Common myeloid progenitor, CD34-positive (primary cell): Measurements from ENCODE around the gene NOTUM.
A peak's percentile ranks its signal among the peaks of the same experiment; 100 is the strongest.

Experiments used
- CTCF ChIA-PET: fragments of 350-600 bp; sonication (Branson Sonifier 250); formaldehyde crosslinking; loops from one replicate; lab custom pipeline; 2021; ENCODE audit warnings: antibody characterized with exemption; lab: Charles Lee
- POLR2A ChIA-PET: fragments of 350-600 bp; sonication (Branson Sonifier 250); formaldehyde crosslinking; loops from one replicate; lab custom pipeline; 2021; ENCODE audit warnings: antibody characterized with exemption; lab: Charles Lee
- DNase-seq, 3 donors: peaks; one replicate each; pipeline versions ENCODE4 v3.0.0 to v3.0.0-alpha.2; 2013
- H3K27ac ChIP-seq, 2 experiments: 1 replicate in 1 of 2; 2 replicates in 1 of 2; pipeline ENCODE4 v1.7.0; 2013; ENCODE audit warnings: inconsistent platforms in 2 of 2, low read length in 2 of 2, mild to moderate bottlenecking in 2 of 2, low read depth in 1 of 2, moderate library complexity in 1 of 2; ENCODE audit not compliant: severe bottlenecking in 2 of 2, insufficient read depth in 1 of 2, poor library complexity in 1 of 2
- H3K27me3 ChIP-seq, 5 experiments: replicated peaks in 2 of 5; 1 replicate in 3 of 5; 2 replicates in 2 of 5; pipeline versions ENCODE4 v1.6.1 to v1.7.0; 2013; ENCODE audit warnings: low read length in 4 of 5, mild to moderate bottlenecking in 2 of 5, moderate library complexity in 2 of 5, inconsistent platforms in 1 of 5; ENCODE audit not compliant: insufficient read depth in 5 of 5, control insufficient read depth in 4 of 5
- H3K36me3 ChIP-seq, 4 experiments: 1 replicate in 2 of 4; 2 replicates in 2 of 4; pipeline versions ENCODE4 v1.6.1 to v1.7.0; 2013; ENCODE audit warnings: low read length in 3 of 4, control low read depth in 1 of 4, mild to moderate bottlenecking in 1 of 4; ENCODE audit not compliant: control insufficient read depth in 4 of 4, insufficient read depth in 4 of 4
- H3K4me1 ChIP-seq, 4 experiments: 1 replicate in 3 of 4; 2 replicates in 1 of 4; pipeline versions ENCODE4 v1.6.1 to v1.7.1; 2013; ENCODE audit warnings: low read length in 3 of 4, mild to moderate bottlenecking in 3 of 4, control low read depth in 1 of 4, inconsistent platforms in 1 of 4, moderate library complexity in 1 of 4; ENCODE audit not compliant: control insufficient read depth in 4 of 4, insufficient read depth in 4 of 4; ENCODE audit errors: control extremely low read depth in 1 of 4
- H3K4me3 ChIP-seq, 7 experiments: 1 replicate in 4 of 7; 2 replicates in 3 of 7; pipeline versions ENCODE4 v1.5.1 to v1.7.0; 2013; ENCODE audit warnings: mild to moderate bottlenecking in 7 of 7, low read length in 6 of 7, moderate library complexity in 6 of 7, inconsistent platforms in 2 of 7, low read depth in 2 of 7, control low read depth in 1 of 7; ENCODE audit not compliant: insufficient read depth in 4 of 7, control insufficient read depth in 1 of 7; ENCODE audit errors: extremely low read depth in 1 of 7
- H3K9me3 ChIP-seq, 5 experiments: 1 replicate in 4 of 5; 2 replicates in 1 of 5; pipeline versions ENCODE4 v1.6.1 to v1.7.1; 2013; ENCODE audit warnings: low read length in 4 of 5, mild to moderate bottlenecking in 2 of 5, inconsistent platforms in 1 of 5, low read depth in 1 of 5, moderate library complexity in 1 of 5; ENCODE audit not compliant: control insufficient read depth in 4 of 5, insufficient read depth in 2 of 5; ENCODE audit errors: control extremely low read depth in 1 of 5
- WGBS: methylation state at CpG from one replicate; pipeline ENCODE4 v1.1.5; 2013; ENCODE audit not compliant: insufficient coverage; 5-methylcytosine and 5-hydroxymethylcytosine counted together

The NOTUM gene

DNA sequence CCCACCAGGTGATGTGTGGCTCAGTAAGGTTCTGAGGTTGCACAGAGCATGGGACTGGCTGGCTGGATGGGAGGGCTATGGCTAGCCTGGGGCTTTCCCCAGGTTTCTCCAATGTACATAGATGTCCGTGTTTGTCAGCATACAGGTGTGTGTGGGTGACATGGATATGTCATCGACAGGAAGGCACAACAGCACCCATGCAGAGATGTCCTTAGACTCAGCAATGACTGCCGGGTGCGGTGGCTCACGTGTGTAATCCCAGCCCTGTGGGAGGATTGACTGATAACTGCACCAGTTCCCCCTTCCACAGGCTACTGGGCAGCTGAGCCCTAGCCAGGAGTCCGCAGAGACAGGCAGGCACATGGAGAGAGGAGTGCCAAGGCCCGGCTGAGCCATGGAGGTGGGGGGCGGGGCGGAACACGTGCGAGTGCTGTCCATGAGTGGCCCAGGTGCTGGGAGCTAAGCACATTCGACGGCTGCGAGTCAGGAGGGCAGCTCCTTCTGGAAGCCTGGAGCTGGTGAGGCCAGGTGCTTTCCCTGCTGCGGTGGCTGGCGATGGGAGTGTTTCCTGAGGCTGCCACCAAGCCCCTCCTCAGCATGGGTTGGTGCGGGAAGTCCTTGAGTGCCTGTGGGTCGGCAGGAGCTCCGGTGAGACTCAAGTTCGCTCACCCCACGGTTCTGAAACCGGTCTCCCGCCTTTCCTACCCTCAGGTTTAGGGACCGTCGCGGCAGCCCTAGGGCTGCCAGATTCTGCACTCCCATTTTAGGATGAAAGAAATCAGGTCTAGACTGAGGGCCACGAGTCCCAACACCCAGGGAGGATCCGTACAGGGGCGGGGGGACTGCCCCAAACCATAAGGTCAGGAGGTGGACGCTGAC lies 15.6 kb upstream of the NOTUM start:
- Histone ChIP-seq H3K9me3 (peaks cover 0 to 9% (median 4%) of the 10 kb centered on the region in 5 experiments), H3K4me3 (peak overlapping the region; percentile 63 to 86 (median 73)), H3K27ac (peak overlapping the region in 1 of 2 experiments; percentile 85), H3K4me1 (peaks cover 10 to 46% (median 35%) of the 10 kb centered on the region in 4 experiments), H3K36me3 (peaks cover 0 to 6% (median 3%) of the 10 kb centered on the region in 4 experiments), H3K27me3 (peaks cover 0 to 3% (median 0%) of the 10 kb centered on the region in 5 experiments)
- DNase-seq, result peak in 2 of 3 donors; percentile 50 to 51
- 26% methylated on average over 25 of the region's 30 CpGs for WGBS
- CTCF ChIA-PET, result interaction anchor here (1.3 to 2.6 kb wide), 6 partner anchors 14 to 53 kb away, joined by 3 to 10 read pairs (median 5); no protein-coding TSS in a partner anchor
- POLR2A ChIA-PET, result interaction anchor here (0.7 to 1.1 kb wide), 2 partner anchors 46 to 61 kb away, joined by 3 to 4 read pairs; partner anchors contain the start of genes CENPX and DCXR

DNA sequence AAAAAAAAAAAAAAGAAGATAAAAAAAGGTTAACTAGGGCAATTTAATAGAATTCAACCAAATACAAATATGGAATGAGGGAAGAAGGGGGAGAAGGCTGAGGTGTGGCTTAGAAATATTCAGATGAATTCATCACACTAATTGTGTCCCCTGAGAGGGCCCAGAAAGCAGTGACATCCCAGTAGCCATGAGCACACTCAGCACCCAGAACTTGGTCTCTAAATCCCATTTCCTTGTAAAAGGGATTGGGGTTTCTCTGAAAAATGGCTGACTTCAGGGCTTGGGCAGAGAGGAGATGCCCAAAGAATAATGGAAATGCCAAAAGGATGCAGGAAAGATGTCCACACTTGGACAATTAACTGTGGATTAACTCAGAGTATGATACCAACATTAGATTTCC lies 12.4 kb upstream of the NOTUM start:
- no peak for DNase-seq
- CTCF ChIA-PET, result no interaction called here
- Histone ChIP-seq H3K36me3 (no peaks in the 10 kb centered on the region), H3K4me1 (peaks cover 0 to 24% (median 16%) of the 10 kb centered on the region in 4 experiments), H3K4me3 (no peak overlapping the region), H3K27me3 (no peaks in the 10 kb centered on the region), H3K9me3 (peaks cover 0 to 9% (median 4%) of the 10 kb centered on the region in 5 experiments), H3K27ac (no peak overlapping the region)
- POLR2A ChIA-PET, result interaction anchor here (1.1 kb wide), 1 partner anchor 14 kb away, joined by 3 read pairs; no protein-coding TSS in a partner anchor

DNA sequence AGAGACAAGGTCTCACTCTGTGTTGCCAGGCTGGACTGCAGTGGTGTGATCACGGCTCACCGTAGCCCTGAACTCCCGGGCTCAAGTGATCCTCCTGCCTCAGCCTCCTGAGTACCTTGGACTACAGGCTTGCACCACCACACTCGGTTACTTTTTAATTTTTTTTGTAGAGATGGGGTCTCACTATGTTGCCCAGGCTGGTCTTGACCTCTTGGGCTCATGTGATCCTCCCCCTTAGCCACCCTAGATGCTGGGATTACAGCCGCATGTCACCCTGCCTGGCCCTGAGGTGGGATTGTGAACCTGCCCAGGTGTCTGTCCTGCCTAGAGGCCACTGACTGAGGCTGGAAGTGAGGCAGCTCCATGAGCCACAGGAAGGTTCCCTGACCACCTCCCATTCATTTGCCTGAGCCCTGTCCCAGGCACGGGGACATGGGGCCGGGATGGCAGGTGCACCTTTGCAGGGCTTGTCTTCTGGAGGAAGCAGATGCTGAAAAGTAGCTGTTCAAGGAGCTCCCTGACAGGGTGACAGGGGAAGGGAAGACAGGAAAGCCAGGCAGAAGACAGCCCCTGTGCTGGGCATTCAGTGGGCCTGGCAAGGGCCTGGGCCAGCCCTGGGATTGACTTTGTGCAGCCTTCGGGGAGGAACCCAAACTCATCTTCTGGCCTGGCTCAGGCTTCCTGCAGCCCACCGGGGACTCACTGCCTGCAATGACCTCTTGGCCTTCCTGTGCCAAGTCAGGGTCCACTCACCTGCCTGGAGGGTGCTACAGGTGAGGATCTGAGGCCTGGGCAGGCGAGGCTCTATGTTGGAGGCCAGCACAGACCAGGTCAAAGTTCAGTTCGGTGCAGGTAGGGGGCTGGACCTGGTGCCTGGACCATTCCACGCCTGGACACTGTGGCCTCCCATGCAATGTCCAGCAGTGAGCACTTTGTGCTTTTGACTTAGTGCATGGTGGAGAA lies 8.1 kb upstream of the NOTUM start:
- no peaks in the 10 kb centered on the region for H3K36me3 ChIP-seq
- H3K4me3 ChIP-seq, result no peak overlapping the region
- ChIA-PET CTCF (interaction anchor here (2.4 to 3.6 kb wide), 2 partner anchors 9 to 52 kb away, joined by 12 to 21 read pairs; partner anchors contain the start of gene CENPX), POLR2A (no interaction called here)
- peaks cover 0 to 1% (median 0%) of the 10 kb centered on the region in 5 experiments for H3K27me3 ChIP-seq
- 90% methylated on average over 9 of the region's 12 CpGs for WGBS
- DNase-seq, result no peak
- no peak overlapping the region for H3K27ac ChIP-seq
- H3K4me1 ChIP-seq, result peaks cover 0 to 38% (median 32%) of the 10 kb centered on the region in 4 experiments
- H3K9me3 ChIP-seq, result peaks cover 0 to 9% (median 4%) of the 10 kb centered on the region in 5 experiments

DNA sequence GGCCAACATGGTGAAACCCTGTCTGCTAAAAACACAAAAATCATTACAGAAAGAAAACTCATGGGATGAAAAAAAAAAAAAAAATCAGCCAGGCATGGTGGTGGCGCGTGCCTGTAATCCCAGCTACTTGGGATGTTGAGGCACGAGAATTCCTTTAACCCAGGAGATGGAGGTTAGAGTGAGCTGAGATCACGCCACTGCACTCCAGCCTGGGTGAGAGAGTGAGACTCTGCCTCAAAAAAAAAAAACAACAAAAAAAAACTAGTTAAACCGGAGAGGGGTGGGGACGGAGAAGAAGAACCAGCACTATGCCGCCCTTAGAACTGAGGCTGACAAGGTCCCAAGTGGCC lies 7.4 kb upstream of the NOTUM start:
- POLR2A ChIA-PET, result no interaction called here
- WGBS, result 92% methylated on average over 5 of the region's 7 CpGs
- H3K4me1 ChIP-seq, result peaks cover 0 to 38% (median 32%) of the 10 kb centered on the region in 4 experiments
- DNase-seq, result no peak
- H3K27ac ChIP-seq, result no peak overlapping the region
- H3K27me3 ChIP-seq, result peaks cover 0 to 7% (median 4%) of the 10 kb centered on the region in 5 experiments
- H3K9me3 ChIP-seq, result peaks cover 0 to 2% (median 1%) of the 10 kb centered on the region in 5 experiments
- CTCF ChIA-PET, result interaction anchor here (1.5 to 3.6 kb wide), 3 partner anchors 9 to 53 kb away, joined by 4 to 21 read pairs (median 12); partner anchors contain the start of gene CENPX
- peak overlapping the region in 3 of 7 experiments; percentile 10 to 60 (median 43) for H3K4me3 ChIP-seq
- H3K36me3 ChIP-seq, result no peaks in the 10 kb centered on the region

DNA sequence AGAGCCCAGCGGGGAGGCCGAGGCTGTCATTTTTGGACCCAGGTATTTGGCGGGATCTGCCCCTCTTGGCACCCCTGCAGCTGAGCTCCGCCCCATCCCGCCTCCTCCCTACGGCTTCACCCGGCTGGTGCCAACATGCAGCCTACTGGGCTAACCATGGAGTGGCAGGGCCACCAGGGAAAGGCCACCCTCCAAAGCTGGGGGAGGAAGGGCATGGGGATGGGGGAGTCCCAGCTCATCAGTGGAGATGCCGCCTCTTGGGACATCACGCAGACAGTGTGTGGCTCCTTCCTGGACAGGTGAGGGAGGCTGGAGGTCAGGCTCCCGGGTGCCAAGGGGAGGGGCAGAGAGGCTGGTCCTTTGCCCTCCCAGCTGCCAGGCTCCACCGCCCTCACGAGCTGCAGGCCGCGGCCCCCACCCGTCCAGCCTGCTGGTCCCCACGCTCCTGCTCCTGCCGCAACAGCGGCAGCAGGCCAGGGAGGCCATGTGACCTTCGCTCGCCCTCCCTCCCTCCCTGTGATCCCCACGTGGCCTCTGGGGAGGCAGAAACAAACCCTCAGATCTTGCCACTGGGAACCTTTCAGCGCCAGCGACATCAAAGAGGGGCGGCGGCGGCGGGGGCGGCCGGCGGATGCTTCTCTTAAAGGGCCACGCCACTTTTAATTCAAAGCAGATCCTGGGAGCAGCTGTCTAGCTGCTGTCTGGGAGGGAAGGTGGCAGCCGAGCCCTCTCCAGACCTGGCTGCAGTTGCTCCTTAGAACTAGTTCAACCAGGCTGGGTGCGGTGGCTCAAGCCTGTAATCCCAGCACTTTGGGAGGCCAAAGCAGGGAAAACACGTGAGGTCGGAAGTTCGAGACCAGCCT lies 6.8 kb upstream of the NOTUM start:
- H3K4me3 ChIP-seq, result peak overlapping the region in 4 of 7 experiments; percentile 9 to 60 (median 26)
- CTCF ChIA-PET, result interaction anchor here (0.8 to 3.6 kb wide), 7 partner anchors 8 to 53 kb away, joined by 3 to 21 read pairs (median 4); partner anchors contain the start of gene CENPX
- POLR2A ChIA-PET, result no interaction called here
- H3K27me3 ChIP-seq, result peaks cover 0 to 13% (median 7%) of the 10 kb centered on the region in 5 experiments
- H3K36me3 ChIP-seq, result no peaks in the 10 kb centered on the region
- peak; percentile 79 to 93 (median 89) for DNase-seq
- WGBS, result 28% methylated on average over 22 of the region's 36 CpGs
- H3K4me1 ChIP-seq, result peaks cover 0 to 38% (median 32%) of the 10 kb centered on the region in 4 experiments
- H3K27ac ChIP-seq, result no peak overlapping the region
- H3K9me3 ChIP-seq, result peaks cover 0 to under 1% (median 0%) of the 10 kb centered on the region in 5 experiments

DNA sequence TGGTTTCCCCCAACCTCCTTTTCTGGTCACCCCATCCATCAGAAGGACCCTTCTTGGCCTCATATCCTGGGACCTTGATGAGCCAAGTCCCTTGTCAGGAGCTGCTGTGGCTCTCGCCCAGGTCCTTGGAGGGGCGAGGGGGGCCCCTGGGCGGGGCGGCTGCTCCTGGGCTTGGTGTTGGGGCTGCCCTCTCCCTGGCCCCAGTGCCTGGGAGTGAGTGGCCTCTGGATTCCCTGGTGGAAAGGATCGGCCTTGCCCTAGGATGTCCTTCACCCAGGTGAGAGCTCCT lies 6.2 kb upstream of the NOTUM start:
- Histone ChIP-seq H3K27ac (no peak overlapping the region), H3K4me3 (peak overlapping the region in 3 of 7 experiments; percentile 9 to 60 (median 36)), H3K4me1 (peaks cover 0 to 38% (median 32%) of the 10 kb centered on the region in 4 experiments), H3K36me3 (no peaks in the 10 kb centered on the region), H3K27me3 (peaks cover 0 to 19% (median 12%) of the 10 kb centered on the region in 5 experiments), H3K9me3 (no peaks in the 10 kb centered on the region)
- WGBS, result 30% methylated on average over 5 of the region's 5 CpGs
- ChIA-PET CTCF (interaction anchor here (0.8 to 3.6 kb wide), 7 partner anchors 7 to 54 kb away, joined by 3 to 21 read pairs (median 4); partner anchors contain the start of gene CENPX), POLR2A (no interaction called here)
- DNase-seq, result no peak
